ENCODE data around the gene FHL3.

The FHL3 gene, protein sequence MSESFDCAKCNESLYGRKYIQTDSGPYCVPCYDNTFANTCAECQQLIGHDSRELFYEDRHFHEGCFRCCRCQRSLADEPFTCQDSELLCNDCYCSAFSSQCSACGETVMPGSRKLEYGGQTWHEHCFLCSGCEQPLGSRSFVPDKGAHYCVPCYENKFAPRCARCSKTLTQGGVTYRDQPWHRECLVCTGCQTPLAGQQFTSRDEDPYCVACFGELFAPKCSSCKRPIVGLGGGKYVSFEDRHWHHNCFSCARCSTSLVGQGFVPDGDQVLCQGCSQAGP

DNA sequence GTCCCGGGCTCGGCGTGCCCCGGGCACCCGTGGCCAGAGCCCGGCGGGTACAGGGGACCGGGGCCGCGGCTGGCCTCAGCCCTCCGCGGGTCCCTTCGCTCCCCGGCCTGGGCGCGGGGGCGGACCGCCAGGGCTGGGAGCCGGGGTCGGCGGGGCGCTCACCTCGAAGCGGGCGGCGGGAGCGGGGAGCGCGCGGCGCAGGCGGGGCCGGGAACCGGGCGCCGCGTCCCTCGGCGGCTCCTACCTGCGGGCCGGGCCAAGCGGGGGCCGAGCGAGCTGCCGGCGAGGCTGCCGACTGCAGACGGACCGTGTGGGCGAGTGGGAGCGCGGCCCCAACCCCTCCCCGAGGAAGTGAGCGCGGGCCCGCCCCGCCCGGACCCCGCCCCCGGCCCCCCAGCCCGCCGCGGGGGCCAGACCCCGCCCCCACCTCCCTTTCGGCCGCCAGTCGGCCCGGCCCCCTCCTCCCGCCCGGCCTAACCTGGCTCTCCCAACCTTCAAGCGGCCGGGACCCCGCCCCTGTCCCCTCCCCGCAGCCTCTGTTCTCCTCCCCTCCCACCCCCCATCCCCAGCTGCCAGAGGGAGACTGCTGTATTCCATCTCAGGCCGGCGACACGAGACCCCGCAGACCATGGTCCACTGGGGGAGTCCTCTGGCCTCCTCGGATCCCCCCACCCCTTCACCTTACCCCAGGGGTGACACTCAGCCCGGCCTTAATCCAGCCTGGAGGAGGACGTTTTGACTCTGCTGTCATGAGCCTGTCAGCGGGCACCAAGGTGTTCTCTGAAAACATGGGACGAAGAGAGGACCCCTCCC is at the start of gene FHL3:
Gene FHL3 (minus strand): TSS at position 320 of the 813 bp plus-strand sequence. CDS start 6,102 bp downstream, outside the sequence.
- DNase-seq = peak; percentile 54

DNA sequence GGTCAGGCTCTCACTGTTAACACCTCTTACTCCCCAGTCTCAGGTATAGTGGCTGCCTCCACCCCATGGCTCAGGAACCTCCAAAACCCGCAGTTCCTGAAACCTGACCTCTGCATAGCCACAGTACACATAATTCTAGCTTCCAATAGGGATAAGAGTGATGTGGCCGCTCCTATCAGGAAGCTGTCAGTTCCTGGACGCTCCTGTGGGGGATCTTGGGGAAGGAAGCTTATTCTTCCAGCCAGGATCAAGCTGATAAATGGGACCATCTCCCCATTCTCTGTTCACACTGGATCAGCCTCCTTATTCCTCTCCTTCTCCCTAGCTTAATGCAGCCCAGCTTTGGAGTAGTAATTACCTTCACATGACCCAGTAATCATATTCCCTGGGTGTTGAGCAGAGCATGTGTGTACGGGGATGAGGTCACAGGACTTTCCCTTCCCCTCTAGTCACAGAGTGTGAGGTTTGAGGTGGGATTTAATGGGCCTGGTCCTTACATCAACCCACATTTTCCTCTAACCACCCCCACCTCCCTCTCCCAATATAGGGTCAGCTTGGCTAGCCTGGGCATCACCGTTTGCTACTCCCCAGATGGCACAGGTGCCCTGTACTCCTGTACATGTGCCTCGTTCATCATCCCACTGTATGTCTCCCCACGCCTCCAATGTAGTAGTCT is 48.2 kb upstream of the FHL3 start:
- no peak for DNase-seq

DNA sequence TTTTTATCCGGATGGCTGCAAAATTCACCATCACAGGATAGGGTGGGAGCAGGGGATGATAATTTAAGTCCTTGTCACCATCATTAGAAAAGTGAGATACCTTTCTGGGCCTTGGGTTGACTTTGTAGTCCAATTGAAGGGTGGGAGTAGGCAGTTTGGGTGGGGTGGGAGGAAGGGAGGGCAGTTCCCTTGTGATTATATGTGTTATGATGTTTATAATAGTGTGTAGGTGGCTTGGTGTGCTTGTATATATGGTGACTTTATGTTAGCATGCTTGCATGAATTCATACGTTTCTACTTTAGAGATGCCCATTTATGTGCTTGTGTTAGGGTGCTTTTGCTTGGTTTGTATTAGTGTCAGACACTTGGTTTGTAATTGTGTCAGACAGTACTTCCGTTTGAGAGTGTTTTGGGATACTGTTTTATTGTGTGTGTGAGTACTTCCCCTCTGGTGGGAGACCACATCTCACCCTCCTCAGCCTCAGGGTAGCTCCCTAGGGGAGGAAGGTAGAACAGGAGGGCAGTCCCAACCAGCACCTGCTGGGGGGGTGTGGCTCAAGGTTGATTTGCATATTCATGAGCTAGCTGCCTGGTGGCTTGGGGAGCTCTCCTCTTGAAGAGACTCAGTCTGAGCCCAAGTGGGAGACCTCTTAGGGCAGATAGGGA is 47.6 kb upstream of the FHL3 start:
- no peak for DNase-seq

DNA sequence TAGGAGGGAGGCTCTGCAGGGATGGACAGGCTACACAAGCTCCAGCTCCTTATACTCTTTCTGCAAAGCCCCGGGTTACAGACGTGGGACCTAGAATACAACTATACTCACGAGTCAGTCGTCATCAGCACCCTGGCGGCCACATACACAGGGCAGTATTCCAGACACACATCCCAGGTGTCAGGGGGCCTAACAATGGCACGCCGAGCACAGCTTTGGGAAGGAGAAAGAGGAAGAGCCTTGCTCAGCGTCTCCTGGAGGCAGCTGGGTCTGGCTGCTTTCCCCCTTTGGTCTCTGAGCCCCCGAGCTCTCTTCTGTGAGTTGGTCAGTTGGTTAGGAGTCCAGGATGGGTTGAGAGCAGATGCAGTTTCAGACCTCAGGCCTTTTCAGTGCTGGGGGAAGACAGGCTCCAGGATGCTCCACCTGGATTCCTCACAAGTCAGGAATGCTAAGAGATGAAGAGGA is 45.8 kb upstream of the FHL3 start:
- DNase-seq = no peak

DNA sequence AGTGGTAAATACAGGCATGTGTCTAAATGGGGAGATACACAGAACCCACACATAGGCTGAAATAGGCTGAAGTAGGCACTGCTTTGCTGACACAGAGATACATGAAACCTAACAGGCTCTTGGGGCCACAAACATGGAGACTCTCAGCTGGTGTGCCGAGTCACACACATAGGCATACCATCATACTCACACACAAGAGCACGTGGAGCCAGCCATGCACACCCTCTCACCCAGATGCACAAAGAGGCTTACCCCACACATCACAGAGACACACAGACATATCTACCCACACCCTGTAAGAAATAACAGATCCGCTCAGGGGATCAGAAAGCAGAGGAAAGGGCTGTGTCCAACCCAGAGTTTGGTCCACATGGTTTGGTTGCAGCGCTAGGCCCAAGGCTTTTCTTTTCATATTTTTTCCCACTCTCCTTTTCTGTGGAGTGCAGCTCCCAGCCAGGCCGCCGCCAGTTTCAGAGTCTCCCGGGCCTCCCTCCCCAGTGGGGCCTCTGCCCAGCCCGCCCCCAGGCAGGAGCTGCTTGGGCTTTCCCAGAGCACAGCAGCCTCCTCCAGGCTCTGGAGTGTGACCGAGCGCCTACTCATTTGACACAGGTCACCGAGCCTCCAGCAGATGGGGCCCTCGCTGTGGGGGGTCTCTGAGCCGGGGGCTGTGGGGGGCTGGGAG is 45.2 kb upstream of the FHL3 start:
- DNase-seq = no peak

DNA sequence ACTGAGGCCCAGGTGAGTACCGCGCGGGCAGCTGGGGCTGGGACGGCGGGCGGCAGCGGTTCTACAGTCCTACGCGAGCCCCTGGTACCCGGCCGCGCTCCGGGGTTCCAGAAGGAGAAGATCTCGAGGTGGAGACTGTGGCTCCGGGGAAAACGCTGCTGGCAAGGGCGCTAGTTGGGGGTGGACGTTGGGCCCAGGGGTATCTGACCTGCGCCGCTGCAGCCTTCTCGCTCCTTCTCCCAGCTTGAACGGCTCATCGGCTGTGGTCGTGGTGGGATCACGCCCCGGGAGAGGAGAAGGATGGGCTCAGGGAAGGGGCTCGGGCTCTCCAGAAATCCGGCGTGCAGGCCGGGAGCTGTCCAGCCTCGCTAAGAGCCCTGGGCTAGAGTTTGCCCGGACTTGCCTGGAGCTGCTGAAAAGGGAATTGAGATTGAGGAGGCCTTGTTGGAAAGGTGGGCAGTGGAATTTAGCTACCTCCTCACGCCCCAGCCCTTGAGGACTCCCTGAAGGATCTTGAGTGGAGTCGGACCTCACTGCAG is 42.4 kb upstream of the FHL3 start:
- no peak for DNase-seq

DNA sequence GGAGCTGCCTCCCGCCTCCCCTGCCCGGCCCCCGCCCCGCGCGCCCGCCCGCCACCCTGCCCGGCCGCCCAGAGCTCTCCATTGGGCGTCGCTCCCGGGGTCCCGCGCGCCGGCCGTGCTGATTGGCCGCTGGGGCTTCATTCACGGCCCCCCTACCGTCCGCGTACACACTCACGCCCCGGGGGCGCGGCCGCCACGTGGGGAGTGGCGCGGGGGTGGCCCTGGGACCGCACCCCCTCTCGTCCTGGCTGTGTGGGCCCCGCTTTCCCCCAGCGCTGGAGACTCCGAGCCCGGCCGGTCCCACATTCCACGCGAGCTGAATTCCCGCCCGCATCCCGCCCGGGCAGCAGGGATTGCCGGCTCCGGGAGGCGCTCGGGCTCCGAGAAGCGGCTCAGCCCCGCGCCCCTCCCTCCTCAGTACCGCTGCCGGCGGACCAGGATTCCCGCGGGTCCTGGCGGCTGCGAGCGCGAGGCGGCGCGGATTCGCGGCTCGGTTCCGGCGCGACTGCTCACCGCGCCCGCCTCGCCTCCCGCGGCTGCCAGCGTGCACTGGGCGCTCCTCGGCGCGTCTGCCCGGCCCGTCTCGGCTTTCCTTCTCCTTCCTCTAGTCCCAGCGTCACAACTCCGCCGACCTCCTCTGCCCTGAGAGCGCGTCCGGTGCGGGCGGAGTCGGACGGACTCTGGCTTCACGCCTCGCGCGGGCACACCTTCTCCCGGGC is 41.7 kb upstream of the FHL3 start:
- peak; percentile 82 for DNase-seq

DNA sequence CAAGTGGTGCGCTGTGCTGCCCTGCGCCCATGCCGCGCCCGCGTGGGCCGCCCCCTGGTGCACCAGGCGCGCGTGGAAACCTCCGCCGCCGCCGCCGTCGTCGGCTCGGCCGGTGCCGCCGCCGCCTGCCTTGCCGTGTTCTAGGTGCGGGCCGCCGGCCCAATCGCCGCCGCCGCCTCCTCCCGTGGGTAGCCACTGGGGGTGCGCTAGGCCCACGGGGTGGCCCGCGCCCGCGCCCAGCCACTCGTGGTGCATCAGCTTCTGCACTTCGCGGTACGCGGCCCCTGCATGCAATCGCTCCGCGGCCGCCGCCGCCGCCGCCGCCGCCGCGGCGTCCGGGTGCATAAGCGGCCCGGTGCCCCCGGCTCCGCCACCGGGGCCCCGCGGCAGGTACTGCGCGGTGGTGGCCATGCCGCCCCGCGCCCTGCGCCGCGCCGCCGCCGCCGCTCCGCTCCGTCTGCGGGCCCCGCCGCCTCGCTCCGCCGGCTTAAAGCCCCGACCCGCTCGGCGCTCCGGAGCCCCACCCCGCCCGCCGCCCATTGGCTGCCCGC is 41.1 kb upstream of the FHL3 start, which contains the start of gene POU3F1:
Gene POU3F1 (minus strand): TSS at position 461 of the 551 bp plus-strand sequence. CDS start 50 bp downstream, at position 411.
- no peak for DNase-seq

DNA sequence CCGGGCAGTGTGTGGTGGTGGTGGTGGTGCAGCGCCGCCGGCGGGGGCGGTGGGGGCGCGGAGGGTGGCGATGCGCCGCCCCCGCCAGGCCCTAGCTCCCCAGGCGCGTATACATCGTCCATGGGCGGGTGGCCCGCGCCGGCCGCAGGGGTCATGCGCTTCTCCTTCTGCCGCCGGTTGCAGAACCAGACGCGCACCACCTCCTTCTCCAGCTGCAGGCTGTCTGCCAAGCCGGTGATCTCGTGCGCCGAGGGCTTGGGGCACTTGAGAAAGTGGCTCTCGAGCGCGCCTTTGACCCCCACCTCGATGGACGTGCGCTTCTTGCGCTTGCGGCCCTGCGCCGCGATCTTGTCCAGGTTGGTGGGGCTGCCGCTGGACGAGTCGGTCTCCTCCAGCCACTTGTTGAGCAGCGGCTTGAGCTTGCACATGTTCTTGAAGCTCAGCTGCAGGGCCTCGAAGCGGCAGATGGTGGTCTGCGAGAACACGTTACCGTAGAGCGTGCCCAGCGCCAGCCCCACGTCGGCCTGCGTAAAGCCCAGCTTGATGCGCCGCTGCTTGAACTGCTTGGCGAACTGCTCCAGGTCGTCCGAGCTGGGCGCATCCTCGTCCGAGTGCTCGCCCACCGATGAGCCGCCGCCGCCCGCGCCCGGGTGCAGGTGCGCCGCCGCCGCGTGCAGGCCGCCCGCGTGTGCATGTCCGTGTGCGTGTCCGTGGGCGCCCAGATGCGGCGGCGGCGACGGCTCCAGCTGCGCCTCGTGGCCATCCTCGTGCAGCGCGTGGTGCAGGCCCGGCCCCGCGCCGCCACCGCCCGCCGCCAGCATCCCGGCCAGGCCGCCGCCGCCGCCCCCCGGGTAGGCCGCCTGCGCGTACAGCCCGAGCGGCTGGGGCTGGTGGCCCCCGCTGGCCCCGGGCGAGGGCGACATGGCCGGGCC is 40.4 kb upstream of the FHL3 start:
- no peak for DNase-seq

DNA sequence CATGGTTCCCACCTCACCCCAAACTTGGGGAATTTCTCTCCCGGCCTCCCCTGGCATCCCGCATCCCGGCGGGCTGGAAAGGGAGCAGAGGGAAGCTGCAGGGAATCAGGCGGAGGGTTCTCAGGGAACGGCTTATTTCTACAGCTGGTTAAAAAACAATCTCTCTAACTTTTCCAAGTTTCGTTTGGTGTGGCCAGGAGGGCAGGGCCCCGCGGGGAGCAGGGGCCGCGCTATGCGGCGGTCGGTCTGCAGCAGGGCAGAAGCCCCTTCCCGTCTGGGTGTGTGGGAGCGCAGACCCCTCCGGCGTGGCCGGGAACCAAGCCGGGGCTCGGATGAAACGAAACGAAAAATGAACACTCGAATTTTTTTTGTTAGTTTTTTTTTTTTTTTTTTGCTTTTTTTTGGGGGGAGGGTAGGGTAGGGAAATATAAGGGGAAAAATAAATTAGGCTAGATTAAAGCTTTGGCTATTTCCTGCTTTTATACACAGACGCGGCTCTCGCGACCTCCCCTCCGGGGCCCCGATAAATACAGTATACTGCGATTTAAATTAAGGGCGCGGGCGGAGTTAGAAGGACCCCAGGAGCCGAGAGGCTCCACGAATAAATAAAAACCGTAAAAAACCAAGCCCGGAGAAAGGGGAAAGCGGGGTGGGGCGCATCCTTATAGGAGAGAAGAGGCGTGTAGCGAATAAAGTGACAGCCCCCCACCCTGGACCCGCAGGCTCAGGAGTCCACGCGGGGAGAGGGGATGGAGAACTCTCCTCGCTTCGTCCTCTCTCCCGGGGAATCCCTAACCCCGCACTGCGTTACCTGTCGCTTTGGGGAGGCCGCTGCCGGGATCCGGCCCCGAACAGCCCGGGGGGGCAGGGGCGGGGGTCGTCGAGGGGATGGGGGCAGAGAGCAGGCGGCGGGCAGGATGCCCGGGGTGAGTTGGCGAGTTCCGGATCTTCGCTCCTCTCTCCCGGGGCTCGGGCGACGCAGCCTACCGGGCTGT is 39.2 kb upstream of the FHL3 start:
- DNase-seq = no peak

DNA sequence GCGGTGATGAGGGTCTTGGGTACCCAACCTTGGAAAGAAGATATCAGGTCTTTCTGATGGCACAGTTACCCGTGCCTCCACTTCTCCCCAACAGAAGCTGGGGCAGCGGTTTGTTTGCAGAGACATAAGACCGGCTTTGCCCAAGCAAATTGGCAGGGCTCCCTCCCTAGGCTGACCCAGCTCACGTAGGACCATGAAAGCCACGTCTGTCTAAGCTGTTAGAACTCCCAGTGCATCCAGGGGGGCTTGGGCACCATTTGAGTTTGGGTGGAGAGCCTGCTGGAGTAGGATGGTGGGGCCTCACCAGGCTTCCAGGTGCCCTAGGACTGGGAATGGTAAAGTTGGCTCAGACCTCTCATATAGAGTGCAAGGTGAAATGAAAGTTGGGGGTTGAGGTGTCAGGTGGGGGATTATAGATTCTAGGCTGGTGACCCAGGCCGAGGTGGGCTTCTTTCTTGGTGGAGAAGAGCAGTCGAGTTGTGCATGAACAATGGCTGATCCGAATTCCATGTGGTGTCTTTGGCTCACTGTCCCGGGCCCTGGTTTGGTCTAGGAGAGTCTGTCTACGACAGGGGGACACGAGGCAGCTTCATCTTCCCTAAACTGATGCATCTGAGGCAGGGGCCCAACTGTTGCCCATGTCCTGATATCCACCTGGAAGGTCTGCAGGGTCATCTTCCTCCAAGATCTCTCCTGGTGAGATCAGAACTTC is 37.9 kb upstream of the FHL3 start:
- no peak for DNase-seq

DNA sequence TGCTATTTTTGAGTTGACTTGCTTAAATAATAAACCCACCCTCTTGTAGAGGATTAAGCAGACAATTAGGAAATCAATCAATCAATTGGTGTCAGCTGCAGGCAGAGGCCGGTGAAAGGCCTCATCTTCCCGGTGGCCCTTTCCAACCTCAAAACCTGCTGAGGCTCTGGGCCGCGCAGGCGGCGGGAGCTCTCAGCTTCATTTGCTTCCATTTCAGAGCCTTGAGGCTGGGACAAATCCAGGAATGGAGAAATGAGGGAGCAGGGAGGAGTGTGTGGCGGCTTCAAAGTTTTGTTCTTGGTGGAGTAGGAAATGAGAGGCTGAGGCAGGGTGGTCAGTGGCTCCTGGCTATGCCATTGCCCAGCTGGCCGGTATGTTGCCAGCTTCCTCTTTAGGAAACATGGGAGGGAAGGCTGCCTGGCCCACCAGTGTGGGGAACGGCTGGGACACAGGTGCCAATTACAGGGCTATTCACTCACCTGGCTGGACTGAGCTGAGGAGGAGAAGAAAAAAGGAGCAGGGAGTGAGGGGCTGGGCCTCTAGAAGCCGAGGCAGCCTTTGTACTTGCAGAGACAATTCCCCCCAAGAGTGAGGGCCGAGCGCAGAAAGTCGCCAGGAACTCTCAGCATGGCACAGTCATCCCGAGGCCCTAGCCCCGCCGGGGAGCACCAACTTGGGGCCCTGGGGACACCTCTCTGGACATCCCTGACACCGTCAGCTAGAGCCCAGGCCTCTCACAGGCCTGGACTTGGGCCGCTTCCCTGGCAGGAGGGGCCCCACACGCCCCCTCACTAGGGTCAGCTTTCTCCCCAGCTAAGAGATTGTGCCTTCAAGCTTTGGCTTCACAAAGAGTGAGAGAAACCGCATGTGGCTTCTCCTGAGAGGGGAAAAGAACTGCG is 36.9 kb upstream of the FHL3 start:
- no peak for DNase-seq

DNA sequence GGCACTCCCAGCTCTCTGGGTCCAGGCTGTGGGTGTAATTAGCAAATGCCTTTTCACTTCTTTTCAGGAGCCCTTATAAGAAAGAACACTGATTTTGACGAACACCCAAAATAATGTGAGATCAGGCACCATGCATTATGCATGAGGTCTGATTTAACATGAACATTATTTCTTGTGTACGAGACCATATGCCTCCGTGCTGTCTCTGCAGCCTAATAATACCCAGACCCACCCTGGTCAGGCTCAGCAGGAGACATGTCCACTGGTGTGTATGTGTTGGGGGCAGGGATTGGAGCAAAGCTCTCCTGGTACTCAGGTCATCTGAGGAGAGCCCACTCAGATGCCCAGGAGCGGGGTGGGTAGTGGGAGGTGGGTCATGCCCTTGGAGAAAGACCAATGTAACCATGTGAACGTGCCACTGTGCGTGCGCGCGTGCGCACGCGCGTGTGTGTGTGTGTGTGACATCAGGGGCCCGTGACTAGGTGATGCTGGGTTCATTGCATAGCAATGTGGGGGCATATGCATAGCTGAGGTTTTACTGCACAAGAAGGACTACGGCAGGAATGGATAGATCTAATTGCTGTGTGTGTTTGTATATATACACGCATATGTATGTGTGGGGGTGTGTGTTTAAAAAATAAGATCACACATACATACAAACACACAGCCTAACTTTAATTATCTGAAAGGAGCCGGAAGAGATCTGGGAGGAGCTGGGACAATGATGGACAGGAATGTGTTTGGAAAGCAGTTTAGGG is 34.2 kb upstream of the FHL3 start:
- DNase-seq = no peak

DNA sequence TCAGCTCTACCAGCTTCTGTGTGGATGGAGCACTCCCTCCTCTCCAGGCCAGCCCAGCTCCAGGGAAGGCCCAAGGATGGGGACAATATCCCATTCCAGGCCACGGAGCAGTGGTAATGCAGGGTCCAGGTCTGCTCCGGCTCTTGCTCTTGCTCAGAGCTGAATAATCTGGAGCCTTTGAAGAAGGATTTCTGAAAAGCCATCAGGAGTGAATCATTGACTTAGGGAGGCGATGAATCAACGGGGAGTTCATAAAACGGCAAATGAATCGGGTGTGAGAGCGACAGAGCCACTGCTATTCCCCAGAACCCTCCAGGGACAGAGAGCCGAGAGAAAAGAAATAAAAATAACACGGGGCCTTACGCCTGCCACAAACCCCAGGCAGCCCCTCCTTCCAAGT is 33.5 kb upstream of the FHL3 start:
- DNase-seq = no peak

DNA sequence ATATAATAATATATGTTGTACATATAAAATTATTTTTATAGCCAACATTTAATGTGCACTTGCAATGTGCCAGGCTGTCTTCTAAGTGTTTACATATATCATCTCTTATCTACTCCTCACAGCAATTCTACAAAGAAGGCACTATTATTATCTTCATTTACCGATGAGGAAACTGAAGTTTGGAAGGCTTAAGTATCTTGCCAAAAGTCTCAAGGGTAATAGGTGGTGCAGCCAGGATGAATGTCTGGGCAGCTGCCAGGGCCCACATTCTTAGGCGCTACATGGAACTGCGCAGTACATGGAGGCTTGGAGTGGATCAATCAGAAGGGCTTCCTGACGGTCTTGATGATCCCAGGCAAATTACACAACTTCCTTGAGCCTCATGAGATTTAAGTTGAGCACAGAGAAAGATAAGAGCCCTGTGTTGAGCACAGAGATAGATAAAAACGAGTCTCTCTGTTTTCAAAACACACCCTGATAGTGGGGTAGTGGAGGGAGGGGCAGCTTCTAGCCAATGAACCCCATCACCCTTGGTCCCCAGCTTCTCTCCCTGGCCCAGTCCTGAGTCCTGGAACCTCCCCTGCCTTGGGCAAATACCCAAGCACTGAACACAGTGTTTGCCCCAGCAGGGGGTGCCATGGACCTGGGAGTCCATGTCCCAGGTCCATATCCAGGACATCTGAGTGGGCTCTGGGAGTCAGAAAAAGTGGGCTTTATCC is 32.1 kb upstream of the FHL3 start:
- DNase-seq = no peak
